ENCODE results near the gene ST3GAL4. TPM values are rescaled to one million over a fixed set of nuclear protein-coding genes. Genes with fewer than 3 reads are reported as not detected.
"Not testable (repeated sequence)": the region's sequence is repeated elsewhere in the genome, so short reads cannot be mapped to it uniquely, and the experiment has no call there.

ST3GAL4 gene
- total RNA-seq, 1 experiment from 2014 or later, result 17.3 TPM

GRCh38 chr11:126382641-126383040, 27.2 kb downstream of the ST3GAL4 start:
- DNase-seq (ENCODE audit: low spot score); ATAC-seq; H3K9me3 Mint-ChIP-seq; H3K27ac Mint-ChIP-seq; POLR2A ChIA-PET; H3K36me3 Mint-ChIP-seq; H3K4me3 Mint-ChIP-seq; H3K27me3 Mint-ChIP-seq (ENCODE audit: low read depth): not testable (repeated sequence)
- H3K4me1 Mint-ChIP-seq, result peaks cover 14% of the 10 kb centered on the region
- CTCF ChIA-PET, result interaction anchor here (0.9 kb wide), 1 partner anchor 19 kb away, joined by 3 read pairs; no protein-coding TSS in a partner anchor

- ChIA-PET CTCF (interaction anchor here (0.9 to 1.1 kb wide), 2 partner anchors 9 to 20 kb away, joined by 3 read pairs; no protein-coding TSS in a partner anchor), POLR2A (no interaction called here)
- no peaks in the 10 kb centered on the region for H3K36me3 Mint-ChIP-seq
- H3K9me3 Mint-ChIP-seq, result no peaks in the 10 kb centered on the region
- DNase-seq (ENCODE audit: low spot score) (no peak), ATAC-seq (peak; percentile 40)
- H3K4me1 Mint-ChIP-seq, result peaks cover 14% of the 10 kb centered on the region
- TF ChIP-seq, protein P1, sequence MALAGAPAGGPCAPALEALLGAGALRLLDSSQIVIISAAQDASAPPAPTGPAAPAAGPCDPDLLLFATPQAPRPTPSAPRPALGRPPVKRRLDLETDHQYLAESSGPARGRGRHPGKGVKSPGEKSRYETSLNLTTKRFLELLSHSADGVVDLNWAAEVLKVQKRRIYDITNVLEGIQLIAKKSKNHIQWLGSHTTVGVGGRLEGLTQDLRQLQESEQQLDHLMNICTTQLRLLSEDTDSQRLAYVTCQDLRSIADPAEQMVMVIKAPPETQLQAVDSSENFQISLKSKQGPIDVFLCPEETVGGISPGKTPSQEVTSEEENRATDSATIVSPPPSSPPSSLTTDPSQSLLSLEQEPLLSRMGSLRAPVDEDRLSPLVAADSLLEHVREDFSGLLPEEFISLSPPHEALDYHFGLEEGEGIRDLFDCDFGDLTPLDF (CRISPR knock-in tag; IDR thresholded peaks at IDR 0.05), result no peak
- TF ChIP-seq TEAD1 (CRISPR knock-in tag; IDR thresholded peaks at IDR 0.05) (no peak), ETV6 (CRISPR knock-in tag; IDR thresholded peaks at IDR 0.05) (no peak), IRF1 (CRISPR knock-in tag; IDR thresholded peaks at IDR 0.05) (no peak), NFYB (CRISPR knock-in tag; conservative IDR thresholded peaks at IDR 0.05; ENCODE audit: low read depth) (no peak), ZNF263 (CRISPR knock-in tag; IDR thresholded peaks at IDR 0.05; ENCODE audit: low read depth) (no peak)
- H3K4me3 Mint-ChIP-seq, result no peak overlapping the region
- H3K27ac Mint-ChIP-seq, result no peak overlapping the region; the same call in 1 of the 2 replicates
- H3K27me3 Mint-ChIP-seq (ENCODE audit: low read depth), result no peaks in the 10 kb centered on the region
Observed at GRCh38 chr11:126383339-126384335, 28.2 kb downstream of the ST3GAL4 start.

- ChIA-PET CTCF (no interaction called here), POLR2A (no interaction called here)
- ATAC-seq (no peak), DNase-seq (ENCODE audit: low spot score) (no peak)
- Mint-ChIP-seq H3K4me3 (no peak overlapping the region), H3K27me3 (ENCODE audit: low read depth) (no peaks in the 10 kb centered on the region), H3K4me1 (peaks cover 14% of the 10 kb centered on the region), H3K9me3 (no peaks in the 10 kb centered on the region), H3K27ac (no peak overlapping the region; the same call in 1 of the 2 replicates), H3K36me3 (no peaks in the 10 kb centered on the region)
- TF ChIP-seq, protein P2, sequence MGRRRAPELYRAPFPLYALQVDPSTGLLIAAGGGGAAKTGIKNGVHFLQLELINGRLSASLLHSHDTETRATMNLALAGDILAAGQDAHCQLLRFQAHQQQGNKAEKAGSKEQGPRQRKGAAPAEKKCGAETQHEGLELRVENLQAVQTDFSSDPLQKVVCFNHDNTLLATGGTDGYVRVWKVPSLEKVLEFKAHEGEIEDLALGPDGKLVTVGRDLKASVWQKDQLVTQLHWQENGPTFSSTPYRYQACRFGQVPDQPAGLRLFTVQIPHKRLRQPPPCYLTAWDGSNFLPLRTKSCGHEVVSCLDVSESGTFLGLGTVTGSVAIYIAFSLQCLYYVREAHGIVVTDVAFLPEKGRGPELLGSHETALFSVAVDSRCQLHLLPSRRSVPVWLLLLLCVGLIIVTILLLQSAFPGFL (CRISPR knock-in tag; IDR thresholded peaks at IDR 0.05; ENCODE audit: borderline replicate concordance), result no peak
- TF ChIP-seq, protein P3, sequence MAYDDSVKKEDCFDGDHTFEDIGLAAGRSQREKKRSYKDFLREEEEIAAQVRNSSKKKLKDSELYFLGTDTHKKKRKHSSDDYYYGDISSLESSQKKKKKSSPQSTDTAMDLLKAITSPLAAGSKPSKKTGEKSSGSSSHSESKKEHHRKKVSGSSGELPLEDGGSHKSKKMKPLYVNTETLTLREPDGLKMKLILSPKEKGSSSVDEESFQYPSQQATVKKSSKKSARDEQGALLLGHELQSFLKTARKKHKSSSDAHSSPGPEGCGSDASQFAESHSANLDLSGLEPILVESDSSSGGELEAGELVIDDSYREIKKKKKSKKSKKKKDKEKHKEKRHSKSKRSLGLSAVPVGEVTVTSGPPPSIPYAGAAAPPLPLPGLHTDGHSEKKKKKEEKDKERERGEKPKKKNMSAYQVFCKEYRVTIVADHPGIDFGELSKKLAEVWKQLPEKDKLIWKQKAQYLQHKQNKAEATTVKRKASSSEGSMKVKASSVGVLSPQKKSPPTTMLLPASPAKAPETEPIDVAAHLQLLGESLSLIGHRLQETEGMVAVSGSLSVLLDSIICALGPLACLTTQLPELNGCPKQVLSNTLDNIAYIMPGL (CRISPR knock-in tag; IDR thresholded peaks at IDR 0.05), result no peak
- TF ChIP-seq ZNF317 (CRISPR knock-in tag; IDR thresholded peaks at IDR 0.05; ENCODE audit: borderline replicate concordance, low read depth) (no peak), RELA (CRISPR knock-in tag; IDR thresholded peaks at IDR 0.05; ENCODE audit: borderline replicate concordance) (no peak), ZNF512 (CRISPR knock-in tag; IDR thresholded peaks at IDR 0.05; ENCODE audit: borderline replicate concordance) (no peak), ZMAT4 (CRISPR knock-in tag; IDR thresholded peaks at IDR 0.05) (no peak), ZSCAN18 (CRISPR knock-in tag; IDR thresholded peaks at IDR 0.05) (no peak), ZBTB21 (CRISPR knock-in tag; IDR thresholded peaks at IDR 0.05; ENCODE audit: borderline replicate concordance) (no peak), IRF1 (CRISPR knock-in tag; IDR thresholded peaks at IDR 0.05) (no peak), TEAD1 (CRISPR knock-in tag; IDR thresholded peaks at IDR 0.05) (no peak)
- TF ChIP-seq, protein P4, sequence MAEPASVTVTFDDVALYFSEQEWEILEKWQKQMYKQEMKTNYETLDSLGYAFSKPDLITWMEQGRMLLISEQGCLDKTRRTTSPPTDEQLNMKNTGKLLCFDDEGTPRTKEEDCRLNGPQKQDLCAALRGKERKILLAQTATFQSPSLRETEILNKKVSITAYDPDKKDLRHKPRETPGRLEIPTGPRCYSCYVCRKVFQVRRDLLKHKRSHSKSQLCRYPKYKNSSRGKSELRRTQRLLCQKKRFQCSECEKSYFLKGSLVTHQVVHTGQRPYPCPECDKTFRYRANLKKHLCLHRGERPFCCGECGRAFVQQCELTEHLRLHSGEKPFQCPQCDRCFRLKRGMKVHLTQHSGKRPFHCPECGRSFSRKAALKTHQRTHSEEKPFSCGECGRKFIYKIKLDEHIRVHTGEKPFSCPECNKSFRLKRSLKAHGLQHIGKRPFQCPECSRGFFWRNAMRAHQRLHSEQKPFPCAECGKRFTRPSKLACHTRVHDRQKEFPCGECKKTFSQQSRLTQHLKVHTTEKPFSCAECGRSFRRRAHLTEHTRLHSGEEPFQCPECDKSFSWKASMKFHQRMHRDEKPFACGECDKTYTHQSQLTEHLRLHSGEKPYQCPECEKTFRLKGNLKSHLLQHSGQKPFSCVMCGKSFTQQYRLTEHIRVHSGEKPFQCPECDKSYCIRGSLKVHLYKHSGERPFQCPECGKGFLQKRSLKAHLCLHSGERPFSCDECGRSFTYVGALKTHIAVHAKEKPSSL (CRISPR knock-in tag; conservative IDR thresholded peaks at IDR 0.05), result no peak
Observed at GRCh38 chr11:126384449-126385070, 29.1 kb downstream of the ST3GAL4 start.
